HCT116 (cell line): ENCODE data around the gene MLPH.

Experiments
- CEBPB ChIP-seq: IDR thresholded peaks from 2 replicates; pipeline ENCODE4 v1.6.1; 2012; ENCODE audit warnings: low read depth
- CTCF ChIP-seq, 3 experiments: fragments of 200-600 bp in 1 of 3; sonication (generic) in 1 of 3; IDR thresholded peaks in 2 of 3; conservative IDR thresholded peaks in 1 of 3; 2 replicates each; pipeline ENCODE4 v1.5.1; 2012 to 2017; ENCODE audit warnings: low read depth in 2 of 3, low read length in 2 of 3, antibody characterized with exemption in 1 of 3, borderline replicate concordance in 1 of 3, control low read depth in 1 of 3, mild to moderate bottlenecking in 1 of 3, mixed read lengths in 1 of 3, mixed run types in 1 of 3, moderate library complexity in 1 of 3; ENCODE audit not compliant: insufficient read depth in 1 of 3
- EZH2 ChIP-seq: fragments of 200-600 bp; sonication (generic); IDR thresholded peaks from 2 replicates; pipeline ENCODE4 v1.6.1; 2017; ENCODE audit warnings: antibody characterized with exemption, mixed run types
- EZH2phosphoT487 ChIP-seq: fragments of 200-600 bp; IDR thresholded peaks from 2 replicates; pipeline ENCODE4 v1.6.1; 2018; ENCODE audit warnings: antibody characterized with exemption, borderline replicate concordance
- MAX ChIP-seq: IDR thresholded peaks from 2 replicates; pipeline ENCODE4 v1.6.1; 2012
- POLR2A ChIP-seq: IDR thresholded peaks from 2 replicates; pipeline ENCODE4 v1.7.0; 2011; ENCODE audit warnings: borderline replicate concordance; ENCODE audit not compliant: insufficient read depth, insufficient read length; ENCODE audit errors: extremely low read depth
- POLR2AphosphoS5 ChIP-seq: IDR thresholded peaks from 2 replicates; pipeline ENCODE4 v1.6.1; 2011; ENCODE audit warnings: mild to moderate bottlenecking, low read depth, low read length, moderate library complexity
- SP1 ChIP-seq: IDR thresholded peaks from 2 replicates; pipeline ENCODE4 v1.6.1; 2012; ENCODE audit warnings: low read depth
- TCF7L2 ChIP-seq: IDR thresholded peaks from 2 replicates; pipeline ENCODE4 v1.7.0; 2011; ENCODE audit warnings: borderline replicate concordance, inconsistent platforms; ENCODE audit not compliant: insufficient read depth, insufficient read length; ENCODE audit errors: extremely low read depth
- YY1 ChIP-seq: IDR thresholded peaks from 2 replicates; pipeline ENCODE4 v1.6.1; 2011; ENCODE audit warnings: low read length, low read depth, moderate library complexity, mild to moderate bottlenecking; ENCODE audit not compliant: insufficient replicate concordance; ENCODE audit errors: extremely low read depth

- TF ChIP-seq POLR2A (no peak), EZH2phosphoT487 (no peak), YY1 (no peak), CTCF (IDR thresholded peaks at IDR 0.05 in 2 of 3, conservative IDR thresholded peaks at IDR 0.05 in 1 of 3; ENCODE audit: borderline replicate concordance in 1 of 3, insufficient read depth in 1 of 3, low read depth in 2 of 3, low read length in 2 of 3) (no peak), EZH2 (no peak), POLR2AphosphoS5 (no peak), TCF7L2 (no peak), SP1 (no peak), CEBPB (no peak), MAX (no peak)
Measured at GRCh38 chr2:237438080-237438940, 48.7 kb upstream of the MLPH start.
